ENCODE results near the gene MREG. TPM values are rescaled to one million over a fixed set of nuclear protein-coding genes. Genes with fewer than 3 reads are reported as not detected.
"Not testable (repeated sequence)": the region's sequence is repeated elsewhere in the genome, so short reads cannot be mapped to it uniquely, and the experiment has no call there.

MREG gene
- total RNA-seq, 4 donors from 2014 or later: 0.36 to 0.40 TPM; not detected in 2

DNA sequence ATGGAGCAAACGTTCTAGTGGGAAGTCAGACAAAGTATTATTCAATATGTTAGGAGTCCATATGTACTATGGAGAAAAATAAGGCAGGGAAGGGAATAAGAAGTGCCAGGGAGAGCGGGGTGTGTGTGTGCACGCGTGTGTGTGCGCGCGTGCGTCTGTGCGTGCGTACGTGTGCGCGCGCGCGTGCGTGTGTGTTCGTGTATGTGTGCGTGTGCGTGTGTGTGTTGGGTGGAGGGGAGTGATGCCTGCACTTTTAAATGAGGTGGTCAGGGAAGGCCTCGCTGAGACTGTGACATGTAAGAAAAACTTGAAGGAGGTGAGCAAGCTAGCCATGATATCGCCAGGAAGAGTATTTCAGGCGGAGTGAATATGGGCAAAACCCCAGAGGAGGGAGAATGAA, 1.6 kb upstream of the MREG start:
- Histone ChIP-seq H3K36me3 (no peaks in the 10 kb centered on the region), H3K9me3 (no peaks in the 10 kb centered on the region), H3K27ac (no peak overlapping the region), H3K4me3 (no peak overlapping the region), H3K4me1 (peaks cover 0 to 8% of the 10 kb centered on the region in 2 donors), H3K27me3 (no peaks in the 10 kb centered on the region)
- DNase-seq (no peak), ATAC-seq (no peak)
- TF ChIP-seq POLR2A (IDR thresholded peaks at IDR 0.05): no peak
- TF ChIP-seq, protein P1, sequence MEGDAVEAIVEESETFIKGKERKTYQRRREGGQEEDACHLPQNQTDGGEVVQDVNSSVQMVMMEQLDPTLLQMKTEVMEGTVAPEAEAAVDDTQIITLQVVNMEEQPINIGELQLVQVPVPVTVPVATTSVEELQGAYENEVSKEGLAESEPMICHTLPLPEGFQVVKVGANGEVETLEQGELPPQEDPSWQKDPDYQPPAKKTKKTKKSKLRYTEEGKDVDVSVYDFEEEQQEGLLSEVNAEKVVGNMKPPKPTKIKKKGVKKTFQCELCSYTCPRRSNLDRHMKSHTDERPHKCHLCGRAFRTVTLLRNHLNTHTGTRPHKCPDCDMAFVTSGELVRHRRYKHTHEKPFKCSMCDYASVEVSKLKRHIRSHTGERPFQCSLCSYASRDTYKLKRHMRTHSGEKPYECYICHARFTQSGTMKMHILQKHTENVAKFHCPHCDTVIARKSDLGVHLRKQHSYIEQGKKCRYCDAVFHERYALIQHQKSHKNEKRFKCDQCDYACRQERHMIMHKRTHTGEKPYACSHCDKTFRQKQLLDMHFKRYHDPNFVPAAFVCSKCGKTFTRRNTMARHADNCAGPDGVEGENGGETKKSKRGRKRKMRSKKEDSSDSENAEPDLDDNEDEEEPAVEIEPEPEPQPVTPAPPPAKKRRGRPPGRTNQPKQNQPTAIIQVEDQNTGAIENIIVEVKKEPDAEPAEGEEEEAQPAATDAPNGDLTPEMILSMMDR (IDR thresholded peaks at IDR 0.05 in 4 of 5, conservative IDR thresholded peaks at IDR 0.05 in 1 of 5): no peak
- intact Hi-C loops (cut with DNase I; ENCODE audit: low total_unique reads) (no loop called here), in situ Hi-C loops (cut with MboI; ENCODE audit: low sequenced_read_pairs in 4 of 4) (no loop called here)

GRCh38 chr2:216014006-216014405, 655 bp upstream of the MREG start:
- H3K36me3 ChIP-seq: no peaks in the 10 kb centered on the region
- in situ Hi-C loops (cut with MboI; ENCODE audit: low sequenced_read_pairs in 4 of 4): no loop called here

DNA sequence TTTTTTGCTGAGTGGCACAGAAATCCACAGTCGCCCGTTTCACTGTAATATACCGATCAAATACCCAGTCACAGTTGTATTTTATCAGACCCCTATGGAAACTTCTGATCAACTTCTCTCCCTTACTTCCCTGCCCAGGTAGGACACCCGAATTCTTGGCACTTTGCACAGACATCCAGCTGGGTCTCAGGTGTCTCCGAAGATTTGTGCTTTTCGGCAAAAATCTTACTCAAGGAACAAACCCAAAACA, 596 bp downstream of the MREG start:
- intact Hi-C loops (cut with DNase I; ENCODE audit: low total_unique reads): no loop called here
- peak overlapping the region in 1 of 4 donors; percentile 22 for H3K27ac ChIP-seq

More at GRCh38 chr2:216014006-216014405, 655 bp upstream of the MREG start:
- intact Hi-C loops (cut with DNase I; ENCODE audit: low total_unique reads): no loop called here
- TF ChIP-seq, protein P1 (IDR thresholded peaks at IDR 0.05 in 4 of 5, conservative IDR thresholded peaks at IDR 0.05 in 1 of 5): no peak
- no peak for TF ChIP-seq POLR2A (IDR thresholded peaks at IDR 0.05)
- no peaks in the 10 kb centered on the region for H3K9me3 ChIP-seq
- H3K4me1 ChIP-seq: peaks cover 0 to 8% of the 10 kb centered on the region in 2 donors
- no peaks in the 10 kb centered on the region for H3K27me3 ChIP-seq
- DNase-seq (no peak), ATAC-seq (no peak)
- no peak overlapping the region for H3K4me3 ChIP-seq
- no peak overlapping the region for H3K27ac ChIP-seq

DNA sequence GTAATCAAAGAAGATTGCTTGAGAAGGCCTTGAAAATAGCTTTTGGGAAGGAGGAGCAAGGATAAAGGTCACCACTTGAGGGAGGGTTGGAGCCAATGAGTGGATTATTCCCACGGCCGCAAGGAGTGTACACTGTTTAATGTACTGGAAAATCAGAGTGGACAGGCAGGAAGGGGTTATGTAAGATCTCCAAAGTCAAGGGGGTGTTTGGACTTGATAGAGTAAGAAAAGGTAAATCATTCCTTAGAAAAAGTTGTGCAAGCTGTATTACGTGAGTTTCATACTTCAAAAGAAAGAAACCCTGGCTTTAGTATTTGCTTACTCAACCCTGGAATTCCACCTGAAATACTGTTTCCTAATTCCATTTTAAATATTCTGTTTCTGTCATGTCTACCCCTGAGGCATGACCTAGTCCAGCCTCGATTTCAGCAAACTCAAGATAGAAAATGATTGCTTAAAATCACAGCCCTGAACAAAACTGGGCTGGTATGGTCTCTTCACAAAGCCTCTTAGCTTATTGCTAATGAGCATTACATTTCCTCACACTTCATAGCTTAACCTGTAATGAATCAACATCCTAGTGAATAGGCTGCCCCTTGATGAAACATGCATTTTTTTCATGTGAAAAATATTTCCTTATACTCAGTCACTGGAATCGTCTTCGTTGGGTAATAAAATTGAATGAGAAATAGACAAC, 1.1 kb downstream of the MREG start:
- Histone ChIP-seq H3K4me1 (peaks cover 0 to 8% of the 10 kb centered on the region in 2 donors), H3K27me3 (no peaks in the 10 kb centered on the region), H3K9me3 (no peaks in the 10 kb centered on the region), H3K36me3 (no peaks in the 10 kb centered on the region), H3K4me3 (peak overlapping the region in 2 of 4 donors; percentile 59 to 68), H3K27ac (no peak overlapping the region)
- ATAC-seq (no peak), DNase-seq (no peak)
- intact Hi-C loops (cut with DNase I; ENCODE audit: low total_unique reads): no loop called here
- in situ Hi-C loops (cut with MboI; ENCODE audit: low sequenced_read_pairs in 4 of 4): no loop called here
- TF ChIP-seq, protein P1 (IDR thresholded peaks at IDR 0.05 in 4 of 5, conservative IDR thresholded peaks at IDR 0.05 in 1 of 5): no peak
- no peak for TF ChIP-seq POLR2A (IDR thresholded peaks at IDR 0.05)

More for the DNA sequence above, 596 bp downstream of the MREG start:
- H3K27me3 ChIP-seq: no peaks in the 10 kb centered on the region
- ATAC-seq (no peak), DNase-seq (no peak)
- no peaks in the 10 kb centered on the region for H3K9me3 ChIP-seq
- in situ Hi-C loops (cut with MboI; ENCODE audit: low sequenced_read_pairs in 4 of 4): no loop called here
- peak overlapping the region; percentile 53 to 83 (median 64) for H3K4me3 ChIP-seq
- no peaks in the 10 kb centered on the region for H3K36me3 ChIP-seq
- peaks cover 0 to 8% of the 10 kb centered on the region in 2 donors for H3K4me1 ChIP-seq
- TF ChIP-seq POLR2A (IDR thresholded peaks at IDR 0.05): no peak
- TF ChIP-seq, protein P1 (IDR thresholded peaks at IDR 0.05 in 4 of 5, conservative IDR thresholded peaks at IDR 0.05 in 1 of 5): no peak

DNA sequence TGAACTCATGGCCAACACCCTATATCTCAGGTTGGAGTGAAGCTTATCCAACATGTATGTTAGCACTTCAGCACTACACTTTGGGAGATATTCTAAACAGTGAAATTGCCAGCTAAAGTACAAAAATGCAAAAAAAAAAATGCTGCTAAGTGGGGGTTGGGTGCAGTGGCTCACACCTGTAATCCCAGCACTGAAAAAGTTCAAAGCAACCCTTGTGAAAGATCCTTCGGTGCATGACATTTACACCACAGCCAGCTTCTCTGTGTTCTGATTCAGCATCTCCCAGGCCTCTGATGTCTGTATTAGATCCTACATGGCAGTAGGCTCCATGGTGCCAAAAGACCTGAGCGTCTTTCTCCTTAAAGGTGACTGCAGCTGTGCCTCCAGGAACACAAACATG, 4.1 kb downstream of the MREG start:
- H3K27ac ChIP-seq; H3K4me1 ChIP-seq; H3K4me3 ChIP-seq; H3K27me3 ChIP-seq; DNase-seq; H3K36me3 ChIP-seq; H3K9me3 ChIP-seq; in situ Hi-C loops (cut with MboI; ENCODE audit: low sequenced_read_pairs in 4 of 4); intact Hi-C loops (cut with DNase I; ENCODE audit: low total_unique reads); ATAC-seq: not testable (repeated sequence)
